ENCODE measurements around the gene OR14A16. TPM values are rescaled to one million over a fixed set of nuclear protein-coding genes. Genes with fewer than 3 reads are reported as not detected.

The OR14A16 gene
- total RNA-seq, 1 donor from 2014 or later: not detected

GRCh38 chr1:247857069-247857984 lies 33.4 kb upstream of the OR14A16 start, which contains the start of gene TRIM58:
TRIM58 (plus strand) TSS chr1:247857187; CDS start chr1:247857247, 60 bp downstream.
- peak; percentile 42 for DNase-seq
- peaks cover 27% of the 10 kb centered on the region for H3K27me3 Mint-ChIP-seq
- H3K9me3 Mint-ChIP-seq: no peaks in the 10 kb centered on the region
- peaks cover 12% of the 10 kb centered on the region for H3K4me1 Mint-ChIP-seq
- ChIA-PET CTCF (no interaction called here), POLR2A (no interaction called here)
- no peaks in the 10 kb centered on the region for H3K36me3 Mint-ChIP-seq (ENCODE audit: low read depth)
- ATAC-seq (ENCODE audit: low read depth): peak; percentile 84
- H3K27ac Mint-ChIP-seq: peak within 1 kb of the TSS; percentile 46
- intact Hi-C loops (cut with micrococcal nuclease): loop anchor here (5.0 kb wide), 1 partner anchor 175 kb away; no protein-coding TSS in a partner anchor
- no peak for TF ChIP-seq CTCF (IDR thresholded peaks at IDR 0.05)
- peak within 1 kb of the TSS; percentile 82 for H3K4me3 Mint-ChIP-seq

GRCh38 chr1:247855911-247856310 lies 32.0 kb upstream of the OR14A16 start:
- ChIA-PET POLR2A (no interaction called here), CTCF (no interaction called here)
- DNase-seq (no peak), ATAC-seq (ENCODE audit: low read depth) (no peak)
- H3K4me3 Mint-ChIP-seq: no peak overlapping the region
- H3K36me3 Mint-ChIP-seq (ENCODE audit: low read depth): no peaks in the 10 kb centered on the region
- H3K4me1 Mint-ChIP-seq: peaks cover 12% of the 10 kb centered on the region
- intact Hi-C loops (cut with micrococcal nuclease): loop anchor here (5.0 kb wide), 1 partner anchor 174 kb away; no protein-coding TSS in a partner anchor
- TF ChIP-seq CTCF (IDR thresholded peaks at IDR 0.05): no peak
- H3K9me3 Mint-ChIP-seq: no peaks in the 10 kb centered on the region
- H3K27me3 Mint-ChIP-seq: peaks cover 29% of the 10 kb centered on the region
- H3K27ac Mint-ChIP-seq: no peak overlapping the region

GRCh38 chr1:247854899-247855545 lies 31.1 kb upstream of the OR14A16 start:
- DNase-seq: no peak
- no peak for TF ChIP-seq CTCF (IDR thresholded peaks at IDR 0.05)
- Mint-ChIP-seq H3K27me3 (peaks cover 25% of the 10 kb centered on the region), H3K27ac (no peak overlapping the region), H3K36me3 (ENCODE audit: low read depth) (no peaks in the 10 kb centered on the region), H3K4me3 (no peak overlapping the region), H3K9me3 (no peaks in the 10 kb centered on the region), H3K4me1 (peaks cover 12% of the 10 kb centered on the region)
- intact Hi-C loops (cut with micrococcal nuclease): loop anchor here (5.0 kb wide), 1 partner anchor 173 kb away; no protein-coding TSS in a partner anchor
- no peak for ATAC-seq (ENCODE audit: low read depth)
- ChIA-PET CTCF (no interaction called here), POLR2A (no interaction called here)

GRCh38 chr1:247849616-247850015 lies 25.7 kb upstream of the OR14A16 start:
- no peak overlapping the region for H3K4me3 Mint-ChIP-seq
- DNase-seq (no peak), ATAC-seq (ENCODE audit: low read depth) (no peak)
- ChIA-PET POLR2A (no interaction called here), CTCF (no interaction called here)
- TF ChIP-seq CTCF (IDR thresholded peaks at IDR 0.05): no peak
- no peaks in the 10 kb centered on the region for H3K36me3 Mint-ChIP-seq (ENCODE audit: low read depth)
- intact Hi-C loops (cut with micrococcal nuclease): no loop called here
- H3K9me3 Mint-ChIP-seq: no peaks in the 10 kb centered on the region
- no peaks in the 10 kb centered on the region for H3K4me1 Mint-ChIP-seq
- H3K27ac Mint-ChIP-seq: no peak overlapping the region
- H3K27me3 Mint-ChIP-seq: peaks cover 5% of the 10 kb centered on the region

GRCh38 chr1:247848346-247848745 lies 24.4 kb upstream of the OR14A16 start:
- no peak overlapping the region for H3K27ac Mint-ChIP-seq

More at GRCh38 chr1:247848346-247848745, 24.4 kb upstream of the OR14A16 start:
- DNase-seq (no peak), ATAC-seq (ENCODE audit: low read depth) (no peak)
- intact Hi-C loops (cut with micrococcal nuclease): no loop called here
- Mint-ChIP-seq H3K4me1 (no peaks in the 10 kb centered on the region), H3K27me3 (peaks cover 5% of the 10 kb centered on the region), H3K36me3 (ENCODE audit: low read depth) (no peaks in the 10 kb centered on the region), H3K9me3 (no peaks in the 10 kb centered on the region), H3K4me3 (no peak overlapping the region)
- ChIA-PET POLR2A (no interaction called here), CTCF (no interaction called here)
- no peak for TF ChIP-seq CTCF (IDR thresholded peaks at IDR 0.05)

All from activated B cell treated with CpG ODN at 0.5 μM for 24 hours (primary cell).